Mesenchymal stem cell (in vitro differentiated cells and primary cell): ENCODE results near the gene IFI30. TPM values are rescaled to one million over a fixed set of nuclear protein-coding genes. Genes with fewer than 3 reads are reported as not detected.

ENCODE experiments used
- DNase-seq: peaks from one replicate; pipeline ENCODE4 v3.0.0-alpha.2; 2013
- H2AFZ ChIP-seq: one replicate; pipeline ENCODE4 v1.6.1; 2013; ENCODE audit warnings: low read depth, mild to moderate bottlenecking, control low read depth, inconsistent platforms, low read length, moderate library complexity
- H2AK5ac ChIP-seq: 2 replicates; pipeline ENCODE4 v1.6.1; 2013; ENCODE audit warnings: low read length, moderate library complexity, mild to moderate bottlenecking, inconsistent platforms; ENCODE audit not compliant: severe bottlenecking
- H2BK120ac ChIP-seq: one replicate; pipeline ENCODE4 v1.6.1; 2013; ENCODE audit warnings: low read depth, mild to moderate bottlenecking, inconsistent platforms, low read length, moderate library complexity
- H2BK12ac ChIP-seq, 2 experiments: one replicate each; pipeline ENCODE4 v1.6.1; 2013; ENCODE audit warnings: inconsistent platforms in 2 of 2, low read length in 2 of 2, mild to moderate bottlenecking in 2 of 2, moderate library complexity in 2 of 2, control low read depth in 1 of 2
- H2BK15ac ChIP-seq: one replicate; pipeline ENCODE4 v1.6.1; 2013; ENCODE audit warnings: mild to moderate bottlenecking, low read depth, inconsistent platforms; ENCODE audit not compliant: poor library complexity, severe bottlenecking
- H2BK5ac ChIP-seq: 2 replicates; pipeline ENCODE4 v1.6.1; 2013; ENCODE audit warnings: low read depth, mild to moderate bottlenecking, low read length, control low read depth, inconsistent platforms; ENCODE audit not compliant: poor library complexity, severe bottlenecking
- H3K14ac ChIP-seq, 2 experiments: one replicate each; pipeline ENCODE4 v1.6.1; 2013; ENCODE audit warnings: inconsistent platforms in 2 of 2, low read length in 2 of 2, control low read depth in 1 of 2, mild to moderate bottlenecking in 1 of 2, moderate library complexity in 1 of 2
- H3K18ac ChIP-seq, 2 experiments: one replicate each; pipeline ENCODE4 v1.6.1; 2013; ENCODE audit warnings: inconsistent platforms in 2 of 2, low read length in 2 of 2, control low read depth in 1 of 2, low read depth in 1 of 2, mild to moderate bottlenecking in 1 of 2
- H3K23ac ChIP-seq, 2 experiments: one replicate each; pipeline ENCODE4 v1.6.1; 2013; ENCODE audit warnings: inconsistent platforms in 2 of 2, low read length in 2 of 2, mild to moderate bottlenecking in 2 of 2, moderate library complexity in 2 of 2, control low read depth in 1 of 2
- H3K27ac ChIP-seq: 2 replicates; pipeline ENCODE4 v1.5.1; 2013; ENCODE audit warnings: mild to moderate bottlenecking, moderate library complexity, low read length, control low read depth, inconsistent platforms; ENCODE audit not compliant: poor library complexity, severe bottlenecking
- H3K27me3 ChIP-seq, 2 experiments: 2 replicates each; pipeline versions ENCODE4 v1.6.1 to v1.7.0; 2013; ENCODE audit warnings: low read length in 2 of 2, mild to moderate bottlenecking in 2 of 2, moderate library complexity in 2 of 2, control low read depth in 1 of 2, inconsistent platforms in 1 of 2; ENCODE audit not compliant: control insufficient read depth in 1 of 2, insufficient read depth in 1 of 2
- H3K36me3 ChIP-seq, 2 experiments: 2 replicates each; pipeline versions ENCODE4 v1.6.1 to v1.7.0; 2013; ENCODE audit warnings: low read length in 2 of 2, control low read depth in 1 of 2, inconsistent platforms in 1 of 2, low read depth in 1 of 2, mild to moderate bottlenecking in 1 of 2; ENCODE audit not compliant: insufficient read depth in 2 of 2, control insufficient read depth in 1 of 2
- H3K4ac ChIP-seq, 2 experiments: one replicate each; pipeline ENCODE4 v1.6.1; 2013; ENCODE audit warnings: inconsistent platforms in 2 of 2, low read length in 2 of 2, mild to moderate bottlenecking in 2 of 2, moderate library complexity in 2 of 2, control low read depth in 1 of 2, low read depth in 1 of 2
- H3K4me1 ChIP-seq: 2 replicates; pipeline ENCODE4 v1.6.1; 2013; ENCODE audit warnings: low read depth, low read length, control low read depth; ENCODE audit not compliant: control insufficient read depth, insufficient read depth
- H3K4me2 ChIP-seq: 2 replicates; pipeline ENCODE4 v1.6.1; 2013; ENCODE audit warnings: low read length, mild to moderate bottlenecking, inconsistent platforms; ENCODE audit not compliant: poor library complexity, severe bottlenecking
- H3K4me3 ChIP-seq, 2 experiments: 2 replicates each; pipeline versions ENCODE4 v1.5.1 to v1.7.0; 2013; ENCODE audit warnings: low read length in 2 of 2, mild to moderate bottlenecking in 2 of 2, control low read depth in 1 of 2, low read depth in 1 of 2; ENCODE audit not compliant: insufficient read depth in 1 of 2
- H3K79me1 ChIP-seq: replicated peaks from 2 replicates; pipeline ENCODE4 v1.6.1; 2013; ENCODE audit warnings: mild to moderate bottlenecking, control low read depth, low read length, inconsistent platforms; ENCODE audit not compliant: poor library complexity, severe bottlenecking
- H3K9ac ChIP-seq: 2 replicates; pipeline ENCODE4 v1.7.0; 2013; ENCODE audit warnings: mild to moderate bottlenecking, low read length, moderate library complexity
- H3K9me3 ChIP-seq: 2 replicates; pipeline ENCODE4 v1.7.0; 2013; ENCODE audit warnings: mild to moderate bottlenecking, low read length; ENCODE audit not compliant: control insufficient read depth
- H4K8ac ChIP-seq: one replicate; pipeline ENCODE4 v1.6.1; 2013; ENCODE audit warnings: inconsistent platforms, mild to moderate bottlenecking, low read length, moderate library complexity
- H4K91ac ChIP-seq: one replicate; pipeline ENCODE4 v1.6.1; 2013; ENCODE audit warnings: mild to moderate bottlenecking, low read length, inconsistent platforms
- WGBS: methylation state at CpG from one replicate; pipeline ENCODE4 v1.1.7; 2013; ENCODE audit warnings: mixed read lengths; 5-methylcytosine and 5-hydroxymethylcytosine counted together
- polyA plus RNA-seq, 2 experiments: library from polyadenylated mRNA; stranded (reverse); fragments of 200-250 nt; gene quantifications; one replicate each; pipeline ENCODE4 v1.2.3, GENCODE V29; 2013

IFI30 gene
- polyA plus RNA-seq (2013, experiment 1 of 2), result 28.4 TPM
- polyA plus RNA-seq (2013, experiment 2 of 2), result 27.7 TPM

- Histone ChIP-seq H3K27me3 (peaks cover 0 to 7% of the 10 kb centered on the region in 2 experiments), H2BK15ac (peak within 1 kb of the TSS; percentile 44), H3K4me1 (peaks cover 16% of the 10 kb centered on the region), H3K79me1 (peaks cover 3% of the 10 kb centered on the region), H3K9me3 (no peaks in the 10 kb centered on the region), H3K27ac (no peak within 1 kb of the TSS), H4K91ac (peak within 1 kb of the TSS; percentile 60), H2BK5ac (no peak within 1 kb of the TSS), H2AK5ac (no peak within 1 kb of the TSS), H2AFZ (peak within 1 kb of the TSS; percentile 72), H4K8ac (peak within 1 kb of the TSS; percentile 82), H3K4me3 (peak within 1 kb of the TSS; percentile 62 to 93), H3K4me2 (peak within 1 kb of the TSS; percentile 99), H3K9ac (peak within 1 kb of the TSS; percentile 87), H2BK12ac (peak within 1 kb of the TSS in 1 of 2 experiments; percentile 95), H3K18ac (peak within 1 kb of the TSS; percentile 46 to 94), H3K14ac (peak within 1 kb of the TSS in 1 of 2 experiments; percentile 95), H3K36me3 (peaks cover 26 to 34% of the 10 kb centered on the region in 2 experiments), H3K23ac (peak within 1 kb of the TSS in 1 of 2 experiments; percentile 90), H3K4ac (peak within 1 kb of the TSS in 1 of 2 experiments; percentile 84), H2BK120ac (no peak within 1 kb of the TSS)
- 2% methylated on average over 47 of the region's 47 CpGs for WGBS
- peak; percentile 69 for DNase-seq
Measured at GRCh38 chr19:18173572-18174288, at the start of gene IFI30. Gene IFI30 (plus strand): TSS chr19:18173813. CDS start chr19:18173842, 29 bp downstream.

DNA sequence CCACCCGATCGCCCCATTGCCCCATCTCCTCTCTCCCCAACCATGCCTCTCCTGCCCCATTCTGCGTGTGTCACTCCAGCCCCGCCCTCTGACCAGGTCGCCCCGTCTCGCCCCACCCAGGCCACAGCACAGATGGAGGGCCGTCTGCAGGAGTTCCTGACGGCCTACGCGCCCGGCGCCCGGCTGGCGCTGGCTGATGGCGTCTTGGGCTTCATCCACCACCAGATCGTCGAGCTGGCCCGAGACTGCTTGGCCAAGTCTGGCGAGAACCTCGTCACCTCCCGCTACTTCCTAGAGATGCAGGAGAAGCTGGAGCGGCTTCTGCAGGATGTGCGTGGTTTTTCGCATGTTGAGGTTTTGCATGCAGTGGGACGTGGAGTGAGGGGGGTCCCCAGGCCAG lies 49.8 kb upstream of the IFI30 start:
- Histone ChIP-seq H2BK15ac (no peak overlapping the region), H2AK5ac (no peak overlapping the region), H3K27me3 (no peaks in the 10 kb centered on the region), H4K8ac (no peak overlapping the region), H3K4ac (no peak overlapping the region), H4K91ac (no peak overlapping the region), H2BK5ac (no peak overlapping the region), H3K23ac (no peak overlapping the region), H3K4me3 (no peak overlapping the region), H3K27ac (no peak overlapping the region), H2BK12ac (no peak overlapping the region), H3K4me2 (no peak overlapping the region), H3K79me1 (peaks cover 14% of the 10 kb centered on the region), H3K4me1 (peaks cover 2% of the 10 kb centered on the region), H3K36me3 (peaks cover 25 to 69% of the 10 kb centered on the region in 2 experiments), H3K14ac (no peak overlapping the region), H2AFZ (no peak overlapping the region), H3K9ac (no peak overlapping the region), H2BK120ac (no peak overlapping the region), H3K18ac (no peak overlapping the region), H3K9me3 (no peaks in the 10 kb centered on the region)
- 96% methylated on average over 26 of the region's 26 CpGs for WGBS
- no peak for DNase-seq

DNA sequence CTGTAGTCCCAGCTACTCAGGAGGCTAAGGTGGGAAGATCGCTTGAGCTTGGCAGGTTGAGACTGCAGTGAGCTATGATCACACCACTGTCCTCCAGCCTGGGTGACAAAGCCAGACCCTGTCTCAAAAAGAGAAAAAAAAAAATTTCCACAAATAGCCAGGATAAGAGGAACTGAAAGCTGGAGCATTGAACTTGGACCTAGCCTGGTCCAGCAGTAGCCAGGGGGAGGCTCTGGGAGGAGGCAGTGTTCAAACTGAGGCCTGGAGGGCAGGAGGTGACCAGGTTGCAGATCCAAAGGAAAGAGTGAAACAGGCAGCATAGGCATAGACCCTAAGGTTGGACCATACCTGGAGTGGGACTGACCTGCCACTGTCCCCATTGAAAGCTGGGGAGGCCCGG lies 47.5 kb upstream of the IFI30 start:
- H2AFZ ChIP-seq, result no peak overlapping the region
- no peak overlapping the region for H2BK12ac ChIP-seq
- H2AK5ac ChIP-seq, result no peak overlapping the region
- no peaks in the 10 kb centered on the region for H3K9me3 ChIP-seq
- H3K36me3 ChIP-seq, result peaks cover 40 to 78% of the 10 kb centered on the region in 2 experiments
- H3K27ac ChIP-seq, result no peak overlapping the region
- H3K4ac ChIP-seq, result peak overlapping the region in 1 of 2 experiments; percentile 43
- no peak overlapping the region for H3K14ac ChIP-seq
- no peak overlapping the region for H2BK5ac ChIP-seq
- H3K79me1 ChIP-seq, result peaks cover 8% of the 10 kb centered on the region
- no peaks in the 10 kb centered on the region for H3K27me3 ChIP-seq
- H3K9ac ChIP-seq, result no peak overlapping the region
- H4K8ac ChIP-seq, result no peak overlapping the region
- WGBS, result 90% methylated on average over 2 of the region's 2 CpGs
- no peak for DNase-seq
- peak overlapping the region; percentile 8 for H3K4me2 ChIP-seq
- no peak overlapping the region for H2BK15ac ChIP-seq
- H3K4me3 ChIP-seq, result no peak overlapping the region
- no peak overlapping the region for H3K18ac ChIP-seq
- H4K91ac ChIP-seq, result no peak overlapping the region
- H2BK120ac ChIP-seq, result no peak overlapping the region
- H3K23ac ChIP-seq, result no peak overlapping the region
- H3K4me1 ChIP-seq, result no peaks in the 10 kb centered on the region

GRCh38 chr19:18128044-18128443 lies 45.6 kb upstream of the IFI30 start:
- H2BK5ac ChIP-seq, result no peak overlapping the region
- WGBS, result 90% methylated on average over 3 of the region's 3 CpGs
- no peak overlapping the region for H3K9ac ChIP-seq
- peak overlapping the region; percentile 53 for H4K91ac ChIP-seq
- H2BK120ac ChIP-seq, result no peak overlapping the region
- no peak overlapping the region for H3K18ac ChIP-seq
- no peak overlapping the region for H3K4ac ChIP-seq
- H2AFZ ChIP-seq, result no peak overlapping the region
- H3K27ac ChIP-seq, result no peak overlapping the region
- H3K79me1 ChIP-seq, result no peaks in the 10 kb centered on the region
- H2BK12ac ChIP-seq, result no peak overlapping the region
- H3K9me3 ChIP-seq, result no peaks in the 10 kb centered on the region
- H3K4me1 ChIP-seq, result no peaks in the 10 kb centered on the region
- no peak overlapping the region for H4K8ac ChIP-seq
- no peak overlapping the region for H3K4me3 ChIP-seq
- DNase-seq, result peak; percentile 27
- H3K4me2 ChIP-seq, result no peak overlapping the region
- H3K23ac ChIP-seq, result no peak overlapping the region
- peaks cover 44 to 74% of the 10 kb centered on the region in 2 experiments for H3K36me3 ChIP-seq
- no peak overlapping the region for H2BK15ac ChIP-seq
- no peaks in the 10 kb centered on the region for H3K27me3 ChIP-seq
- no peak overlapping the region for H2AK5ac ChIP-seq
- H3K14ac ChIP-seq, result no peak overlapping the region
